ENCODE data around the gene ZFP36L2. TPM values are rescaled to one million over a fixed set of nuclear protein-coding genes. Genes with fewer than 3 reads are reported as not detected.
A peak's percentile ranks its signal among the peaks of the same experiment; 100 is the strongest.

Gene ZFP36L2
- polyA plus RNA-seq, 1 donor: 83.3 TPM

- no peak for DNase-seq
Observed at GRCh38 chr2:43188561-43189386, 37.6 kb downstream of the ZFP36L2 start.

- no peak for DNase-seq
Observed at GRCh38 chr2:43186679-43187374, 39.6 kb downstream of the ZFP36L2 start.

DNA sequence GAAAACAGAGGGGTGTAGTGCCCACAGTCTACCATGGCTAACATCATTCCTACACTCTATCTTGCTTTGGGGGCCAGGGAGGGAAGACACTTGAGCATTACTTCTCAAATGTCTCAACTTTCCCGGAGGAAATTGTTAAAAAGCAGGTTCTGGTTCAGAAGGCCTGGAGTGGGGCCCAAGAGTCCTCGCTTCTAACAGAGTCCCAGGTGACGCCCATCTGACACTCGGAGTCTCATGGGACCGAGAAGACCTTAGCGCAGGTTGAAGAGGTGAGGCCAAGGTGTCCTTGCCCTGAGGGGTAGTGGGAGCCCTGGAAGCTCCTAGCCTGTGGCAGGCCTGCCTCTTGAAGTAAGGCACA lies 40.1 kb downstream of the ZFP36L2 start:
- DNase-seq: no peak

DNA sequence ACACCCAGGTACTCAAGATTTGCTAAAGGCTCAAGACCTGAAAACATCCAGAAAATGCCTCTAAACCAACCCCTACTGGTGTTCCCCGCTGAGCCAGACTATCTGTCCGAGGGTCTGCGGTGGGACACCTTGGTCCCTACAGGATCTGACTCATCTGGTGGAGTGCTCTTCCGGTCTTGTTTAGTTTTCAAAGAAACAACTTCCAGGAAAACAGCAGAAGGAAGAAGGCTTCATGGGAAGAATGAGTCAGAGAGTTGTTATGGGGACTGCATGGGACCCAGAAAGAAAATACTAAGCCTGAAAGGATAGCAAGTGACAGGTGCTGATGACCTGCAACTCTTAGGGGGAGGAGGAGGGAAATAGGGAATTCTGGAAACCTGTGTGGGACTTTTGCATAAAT lies 41.3 kb downstream of the ZFP36L2 start:
- DNase-seq: no peak

DNA sequence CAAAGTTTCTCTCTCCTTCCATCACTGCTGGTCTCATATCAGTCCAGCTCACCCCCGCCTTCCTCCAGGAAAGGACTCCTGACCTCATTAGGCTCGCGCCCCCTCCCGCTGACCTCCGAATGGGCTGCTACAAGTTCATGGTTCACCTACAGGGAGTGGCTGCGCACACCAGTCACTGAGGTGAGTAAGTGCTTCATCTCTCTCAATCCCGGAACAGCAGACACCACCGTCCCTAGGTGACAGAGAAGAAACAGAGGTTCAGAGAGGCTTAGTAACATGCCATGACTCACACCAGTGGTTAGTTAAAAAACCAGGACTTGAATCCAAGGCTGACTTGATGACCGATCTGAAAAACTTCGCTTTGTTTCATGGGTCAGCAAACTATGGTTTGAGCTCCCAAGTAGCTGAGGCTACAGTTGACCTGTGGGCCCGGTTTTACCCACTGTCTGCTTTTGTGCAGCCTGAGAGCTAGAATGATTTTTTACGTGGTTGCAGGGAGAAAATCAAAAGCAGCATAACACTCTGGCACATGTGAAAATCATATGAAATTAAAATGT lies 42.0 kb downstream of the ZFP36L2 start:
- DNase-seq: no peak

GRCh38 chr2:43183743-43184142 lies 42.7 kb downstream of the ZFP36L2 start:
- no peak for DNase-seq

GRCh38 chr2:43180897-43181296 lies 45.5 kb downstream of the ZFP36L2 start:
- DNase-seq: no peak

GRCh38 chr2:43179942-43180341 lies 46.5 kb downstream of the ZFP36L2 start:
- DNase-seq: no peak

GRCh38 chr2:43178602-43179542 lies 47.5 kb downstream of the ZFP36L2 start:
- DNase-seq: peak; percentile 68

GRCh38 chr2:43178055-43178598 lies 48.3 kb downstream of the ZFP36L2 start:
- DNase-seq: no peak

- DNase-seq: no peak
Observed at GRCh38 chr2:43176449-43176848, 50.0 kb downstream of the ZFP36L2 start.

DNA sequence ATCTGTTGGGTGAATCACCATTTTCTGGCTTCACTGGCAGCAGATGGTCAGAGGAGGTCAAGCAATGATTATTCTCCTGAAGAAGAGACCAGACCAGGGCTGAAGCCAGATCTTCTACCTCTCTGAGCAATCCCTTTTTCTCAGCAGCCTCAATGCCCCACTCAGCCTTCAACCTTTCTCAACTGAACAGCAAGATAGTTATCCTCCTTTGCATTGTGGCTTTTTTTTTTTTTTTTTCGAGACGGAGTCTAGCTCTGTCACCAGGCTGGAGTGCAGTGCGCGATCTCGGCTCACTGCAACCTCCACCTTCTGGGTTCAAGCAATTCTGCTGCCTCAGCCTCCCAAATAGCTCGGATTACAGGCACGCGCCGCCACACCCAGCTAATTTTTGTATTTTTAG lies 50.5 kb downstream of the ZFP36L2 start:
- no peak for DNase-seq

GRCh38 chr2:43175020-43175441 lies 51.4 kb downstream of the ZFP36L2 start:
- DNase-seq: no peak

- DNase-seq: no peak
Observed at GRCh38 chr2:43174368-43174916, 52.0 kb downstream of the ZFP36L2 start.

Data from left kidney (tissue), 2 donors.